Osteocyte (in vitro differentiated cells): ENCODE results near the gene IL1RAPL1. TPM values are rescaled to one million over a fixed set of nuclear protein-coding genes. Genes with fewer than 3 reads are reported as not detected.

Experiments used
- DNase-seq: peaks from one replicate; pipeline ENCODE4 v3.0.0; 2021; ENCODE audit warnings: mixed read lengths; ENCODE audit not compliant: unreplicated experiment; ENCODE audit errors: extremely low spot score
- H3K27ac Mint-ChIP-seq: one replicate; pipeline ENCODE4 v1.8.0; 2021; ENCODE audit warnings: mild to moderate bottlenecking, mixed read lengths; ENCODE audit not compliant: unreplicated experiment
- H3K27me3 Mint-ChIP-seq: one replicate; pipeline ENCODE4 v1.8.0; 2021; ENCODE audit warnings: mixed read lengths; ENCODE audit not compliant: unreplicated experiment
- H3K36me3 Mint-ChIP-seq: one replicate; pipeline ENCODE4 v1.8.0; 2021; ENCODE audit warnings: mixed read lengths; ENCODE audit not compliant: unreplicated experiment
- H3K4me1 Mint-ChIP-seq: one replicate; pipeline ENCODE4 v1.8.0; 2021; ENCODE audit warnings: mixed read lengths; ENCODE audit not compliant: unreplicated experiment
- H3K4me3 Mint-ChIP-seq: one replicate; pipeline ENCODE4 v1.8.0; 2021; ENCODE audit warnings: mild to moderate bottlenecking, moderate library complexity, mixed read lengths; ENCODE audit not compliant: unreplicated experiment
- H3K9me3 Mint-ChIP-seq: one replicate; pipeline ENCODE4 v1.8.0; 2021; ENCODE audit warnings: mixed read lengths; ENCODE audit not compliant: unreplicated experiment
- total RNA-seq: library from RNA; stranded (reverse); gene quantifications from 2 replicates; pipeline ENCODE4 v1.2.1, GENCODE V29; 2021
- TF ChIP-seq, protein P1 (sequence below): fragments of 200-600 bp; sonication (generic); IDR thresholded peaks from 2 replicates; pipeline ENCODE4 v1.5.0; 2021; ENCODE audit warnings: antibody characterized with exemption, mild to moderate bottlenecking, moderate library complexity

IL1RAPL1 gene
- total RNA-seq, 1 donor from 2014 or later, result not detected

DNA sequence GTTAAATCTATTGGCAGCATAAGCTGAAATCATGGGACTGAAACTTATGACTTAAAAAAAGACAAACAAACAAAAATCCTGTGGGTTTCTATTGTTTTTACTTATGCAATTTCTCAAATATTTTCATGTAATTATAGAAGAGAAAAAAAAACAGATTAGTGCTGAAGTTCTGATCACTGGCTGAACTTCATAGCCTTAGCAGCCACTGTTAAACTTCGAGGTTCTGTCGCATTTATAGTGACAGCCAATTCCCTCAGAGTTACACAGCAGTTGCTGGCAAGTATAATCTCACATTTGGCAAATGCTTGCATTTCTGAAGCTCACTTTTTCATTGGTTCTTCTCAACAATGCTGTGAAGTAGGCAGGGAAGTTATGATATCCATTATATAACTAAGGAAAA lies 879.2 kb downstream of the IL1RAPL1 start:
- Mint-ChIP-seq H3K4me1 (no peaks in the 10 kb centered on the region), H3K36me3 (no peaks in the 10 kb centered on the region), H3K4me3 (no peak overlapping the region), H3K27ac (no peak overlapping the region), H3K27me3 (no peaks in the 10 kb centered on the region), H3K9me3 (no peaks in the 10 kb centered on the region)
- no peak for DNase-seq
- TF ChIP-seq, protein P1, sequence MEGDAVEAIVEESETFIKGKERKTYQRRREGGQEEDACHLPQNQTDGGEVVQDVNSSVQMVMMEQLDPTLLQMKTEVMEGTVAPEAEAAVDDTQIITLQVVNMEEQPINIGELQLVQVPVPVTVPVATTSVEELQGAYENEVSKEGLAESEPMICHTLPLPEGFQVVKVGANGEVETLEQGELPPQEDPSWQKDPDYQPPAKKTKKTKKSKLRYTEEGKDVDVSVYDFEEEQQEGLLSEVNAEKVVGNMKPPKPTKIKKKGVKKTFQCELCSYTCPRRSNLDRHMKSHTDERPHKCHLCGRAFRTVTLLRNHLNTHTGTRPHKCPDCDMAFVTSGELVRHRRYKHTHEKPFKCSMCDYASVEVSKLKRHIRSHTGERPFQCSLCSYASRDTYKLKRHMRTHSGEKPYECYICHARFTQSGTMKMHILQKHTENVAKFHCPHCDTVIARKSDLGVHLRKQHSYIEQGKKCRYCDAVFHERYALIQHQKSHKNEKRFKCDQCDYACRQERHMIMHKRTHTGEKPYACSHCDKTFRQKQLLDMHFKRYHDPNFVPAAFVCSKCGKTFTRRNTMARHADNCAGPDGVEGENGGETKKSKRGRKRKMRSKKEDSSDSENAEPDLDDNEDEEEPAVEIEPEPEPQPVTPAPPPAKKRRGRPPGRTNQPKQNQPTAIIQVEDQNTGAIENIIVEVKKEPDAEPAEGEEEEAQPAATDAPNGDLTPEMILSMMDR, result no peak

DNA sequence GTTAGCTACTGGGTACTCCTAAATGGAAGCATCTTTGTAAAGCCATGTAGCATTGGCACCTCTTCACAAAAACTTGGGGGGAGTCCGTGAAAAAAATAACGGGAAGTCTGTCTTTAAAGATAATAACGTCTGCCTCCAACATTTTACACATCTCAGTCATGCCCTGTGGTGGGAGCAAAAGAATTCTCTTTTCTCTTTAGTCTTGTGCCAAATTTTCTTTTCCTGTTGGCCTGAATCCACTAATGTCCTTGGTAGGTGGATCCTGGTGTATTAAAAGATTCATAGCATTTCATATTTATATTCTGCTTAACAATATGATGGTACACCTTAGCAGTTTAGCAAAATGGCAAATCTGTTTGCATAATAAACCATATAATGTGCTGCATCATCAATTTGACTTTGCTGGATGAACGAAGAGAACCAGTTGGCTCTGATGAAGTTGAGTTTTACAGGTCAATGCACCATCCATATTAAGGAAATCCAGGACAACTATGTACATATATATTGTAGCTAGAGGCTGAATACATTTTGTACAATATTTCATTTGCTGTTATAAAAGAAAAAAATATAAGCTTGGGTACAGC lies 881.8 kb downstream of the IL1RAPL1 start:
- DNase-seq, result no peak
- TF ChIP-seq, protein P1, result no peak
- Mint-ChIP-seq H3K27me3 (no peaks in the 10 kb centered on the region), H3K4me3 (no peak overlapping the region), H3K36me3 (no peaks in the 10 kb centered on the region), H3K4me1 (no peaks in the 10 kb centered on the region), H3K27ac (no peak overlapping the region), H3K9me3 (no peaks in the 10 kb centered on the region)

DNA sequence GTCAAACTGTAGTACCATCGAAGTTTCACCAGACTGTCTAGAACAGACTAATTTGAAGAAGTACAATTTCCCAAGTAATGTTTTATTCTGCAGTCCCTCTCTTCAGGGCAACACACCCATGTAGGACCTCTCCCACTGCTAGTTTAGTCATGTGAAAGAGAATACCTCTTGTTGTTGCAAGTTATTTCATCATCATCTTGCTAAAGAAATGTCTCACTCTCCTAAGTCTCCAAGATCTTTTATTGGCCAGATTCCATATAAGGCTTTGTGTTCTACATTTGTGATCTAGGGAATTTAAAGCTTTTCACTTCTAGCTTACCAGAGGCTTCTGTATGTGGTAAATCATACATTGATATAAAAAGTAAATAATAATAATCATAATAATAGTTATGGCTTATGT lies 882.8 kb downstream of the IL1RAPL1 start:
- Mint-ChIP-seq H3K4me3 (no peak overlapping the region), H3K36me3 (no peaks in the 10 kb centered on the region), H3K27ac (no peak overlapping the region), H3K4me1 (no peaks in the 10 kb centered on the region), H3K27me3 (no peaks in the 10 kb centered on the region), H3K9me3 (no peaks in the 10 kb centered on the region)
- TF ChIP-seq, protein P1, result no peak
- DNase-seq, result no peak

DNA sequence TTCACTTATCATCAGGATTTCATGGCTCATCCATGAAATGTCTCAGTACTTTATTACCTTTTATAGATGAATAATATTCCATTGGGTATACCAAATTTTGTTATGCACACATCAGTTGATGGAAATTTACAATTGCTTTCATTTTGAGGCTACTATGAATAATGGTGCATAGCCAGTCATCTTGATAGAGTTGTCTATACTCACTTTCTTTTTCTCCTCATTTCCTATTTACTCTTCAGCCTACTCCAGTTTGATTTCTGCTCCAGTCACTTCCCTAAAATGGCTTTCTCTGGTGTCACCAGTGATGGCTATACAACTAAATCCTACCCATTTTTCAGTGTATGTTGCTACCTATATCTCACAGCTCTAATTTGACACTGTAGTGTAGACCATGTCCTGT lies 884.6 kb downstream of the IL1RAPL1 start:
- H3K9me3 Mint-ChIP-seq, result no peaks in the 10 kb centered on the region
- no peaks in the 10 kb centered on the region for H3K4me1 Mint-ChIP-seq
- no peaks in the 10 kb centered on the region for H3K27me3 Mint-ChIP-seq
- no peaks in the 10 kb centered on the region for H3K36me3 Mint-ChIP-seq
- no peak overlapping the region for H3K4me3 Mint-ChIP-seq
- no peak for DNase-seq
- TF ChIP-seq, protein P1, result no peak
- H3K27ac Mint-ChIP-seq, result no peak overlapping the region

DNA sequence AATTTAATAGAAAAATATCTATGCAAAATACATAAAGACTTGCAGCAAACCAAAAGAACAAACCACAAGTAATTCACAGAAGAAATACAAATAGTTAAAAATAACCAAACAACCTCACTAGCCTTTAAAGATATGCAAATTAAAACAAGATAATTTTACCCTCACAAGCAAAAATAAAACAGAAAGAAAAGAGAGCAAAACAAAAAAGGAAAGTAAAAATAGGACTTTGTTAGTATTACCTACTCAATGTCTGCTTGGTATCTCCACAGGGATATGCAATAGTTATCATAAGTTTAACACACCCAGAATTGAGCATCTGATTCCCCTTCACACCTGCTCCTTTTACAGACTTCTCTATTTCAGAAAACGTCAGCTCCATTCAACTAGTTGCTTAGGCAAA lies 890.6 kb downstream of the IL1RAPL1 start:
- Mint-ChIP-seq H3K27me3 (no peaks in the 10 kb centered on the region), H3K9me3 (no peaks in the 10 kb centered on the region), H3K36me3 (no peaks in the 10 kb centered on the region), H3K4me1 (peaks cover 2% of the 10 kb centered on the region), H3K27ac (no peak overlapping the region), H3K4me3 (no peak overlapping the region)
- TF ChIP-seq, protein P1, result no peak
- no peak for DNase-seq
